ENCODE data around the gene GZMM.

DNA sequence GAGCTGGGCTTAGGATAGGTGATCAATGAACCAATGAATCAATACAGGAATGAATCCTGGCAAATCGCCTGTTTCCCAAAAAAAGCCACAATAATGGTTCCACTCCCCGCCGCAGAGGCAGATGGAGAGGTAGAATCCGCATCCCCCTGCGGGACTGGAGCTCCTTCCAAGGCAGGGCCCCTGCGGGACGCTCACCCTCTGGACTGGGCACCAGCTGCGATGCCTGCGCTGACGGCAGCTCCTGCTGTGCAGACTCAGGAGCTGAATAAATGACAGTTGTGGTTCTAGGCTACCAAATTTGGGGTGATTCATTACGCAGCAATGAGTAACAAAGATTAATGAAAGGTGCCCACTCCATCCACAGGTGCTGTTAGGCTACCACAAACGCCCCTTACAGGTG, 21.1 kb upstream of the GZMM start:
- TF ChIP-seq, protein P1, sequence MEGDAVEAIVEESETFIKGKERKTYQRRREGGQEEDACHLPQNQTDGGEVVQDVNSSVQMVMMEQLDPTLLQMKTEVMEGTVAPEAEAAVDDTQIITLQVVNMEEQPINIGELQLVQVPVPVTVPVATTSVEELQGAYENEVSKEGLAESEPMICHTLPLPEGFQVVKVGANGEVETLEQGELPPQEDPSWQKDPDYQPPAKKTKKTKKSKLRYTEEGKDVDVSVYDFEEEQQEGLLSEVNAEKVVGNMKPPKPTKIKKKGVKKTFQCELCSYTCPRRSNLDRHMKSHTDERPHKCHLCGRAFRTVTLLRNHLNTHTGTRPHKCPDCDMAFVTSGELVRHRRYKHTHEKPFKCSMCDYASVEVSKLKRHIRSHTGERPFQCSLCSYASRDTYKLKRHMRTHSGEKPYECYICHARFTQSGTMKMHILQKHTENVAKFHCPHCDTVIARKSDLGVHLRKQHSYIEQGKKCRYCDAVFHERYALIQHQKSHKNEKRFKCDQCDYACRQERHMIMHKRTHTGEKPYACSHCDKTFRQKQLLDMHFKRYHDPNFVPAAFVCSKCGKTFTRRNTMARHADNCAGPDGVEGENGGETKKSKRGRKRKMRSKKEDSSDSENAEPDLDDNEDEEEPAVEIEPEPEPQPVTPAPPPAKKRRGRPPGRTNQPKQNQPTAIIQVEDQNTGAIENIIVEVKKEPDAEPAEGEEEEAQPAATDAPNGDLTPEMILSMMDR (IDR thresholded peaks at IDR 0.05) = no peak
- TF ChIP-seq POLR2A (IDR thresholded peaks at IDR 0.05) = no peak
- no peak for TF ChIP-seq EP300 (IDR thresholded peaks at IDR 0.05)
